ENCODE data around the gene TMEM200B. TPM values are rescaled to one million over a fixed set of nuclear protein-coding genes. Genes with fewer than 3 reads are reported as not detected.
"Not testable (repeated sequence)": the region's sequence is repeated elsewhere in the genome, so short reads cannot be mapped to it uniquely, and the experiment has no call there.

The TMEM200B gene
- total RNA-seq, 2 donors from 2014 or later, result 1.7 to 4.8 TPM

DNA sequence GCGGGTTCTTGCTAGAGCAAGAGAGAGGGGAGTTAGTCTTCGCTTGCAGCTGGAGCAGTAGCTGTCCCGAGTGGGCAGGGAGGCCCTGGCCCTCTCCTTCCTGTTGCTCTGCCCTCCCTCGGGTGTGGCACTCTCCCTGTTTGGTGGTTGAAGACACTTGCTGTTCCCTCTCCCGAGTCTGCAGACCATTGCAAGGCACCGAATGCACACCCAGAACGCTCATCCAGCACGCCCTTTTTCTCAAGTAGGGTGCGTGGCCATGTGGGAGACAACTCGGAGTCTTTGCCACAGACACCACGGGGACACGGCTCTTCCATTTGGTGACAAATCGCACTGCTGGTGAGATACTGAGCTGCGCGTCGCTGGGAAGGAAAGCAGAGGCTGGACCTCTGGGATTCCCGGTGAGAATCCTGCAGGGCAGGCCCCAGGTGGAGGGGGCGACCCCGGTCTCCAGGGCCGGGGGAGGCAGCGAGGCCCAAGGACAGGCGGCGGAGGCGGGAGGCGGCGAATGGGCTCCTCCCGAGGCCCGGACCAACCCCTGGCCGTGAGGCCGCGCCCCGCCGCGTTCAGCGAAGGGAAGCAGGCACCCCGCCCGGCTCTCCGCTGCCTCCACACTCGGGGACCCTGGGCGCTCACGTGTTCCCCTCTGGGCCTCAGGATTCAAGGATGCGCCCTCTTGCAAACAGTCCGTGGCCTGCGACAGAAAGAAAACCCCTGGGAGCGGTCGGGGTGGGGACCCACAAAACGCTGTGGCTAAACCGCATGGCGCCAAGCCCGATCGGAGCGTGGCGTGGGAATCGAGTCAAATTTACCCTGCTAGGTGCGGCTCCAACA is 10.4 kb upstream of the TMEM200B start:
- peaks cover 0 to 7% of the 10 kb centered on the region in 2 donors for H3K4me1 ChIP-seq
- TF ChIP-seq, protein P1, sequence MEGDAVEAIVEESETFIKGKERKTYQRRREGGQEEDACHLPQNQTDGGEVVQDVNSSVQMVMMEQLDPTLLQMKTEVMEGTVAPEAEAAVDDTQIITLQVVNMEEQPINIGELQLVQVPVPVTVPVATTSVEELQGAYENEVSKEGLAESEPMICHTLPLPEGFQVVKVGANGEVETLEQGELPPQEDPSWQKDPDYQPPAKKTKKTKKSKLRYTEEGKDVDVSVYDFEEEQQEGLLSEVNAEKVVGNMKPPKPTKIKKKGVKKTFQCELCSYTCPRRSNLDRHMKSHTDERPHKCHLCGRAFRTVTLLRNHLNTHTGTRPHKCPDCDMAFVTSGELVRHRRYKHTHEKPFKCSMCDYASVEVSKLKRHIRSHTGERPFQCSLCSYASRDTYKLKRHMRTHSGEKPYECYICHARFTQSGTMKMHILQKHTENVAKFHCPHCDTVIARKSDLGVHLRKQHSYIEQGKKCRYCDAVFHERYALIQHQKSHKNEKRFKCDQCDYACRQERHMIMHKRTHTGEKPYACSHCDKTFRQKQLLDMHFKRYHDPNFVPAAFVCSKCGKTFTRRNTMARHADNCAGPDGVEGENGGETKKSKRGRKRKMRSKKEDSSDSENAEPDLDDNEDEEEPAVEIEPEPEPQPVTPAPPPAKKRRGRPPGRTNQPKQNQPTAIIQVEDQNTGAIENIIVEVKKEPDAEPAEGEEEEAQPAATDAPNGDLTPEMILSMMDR (IDR thresholded peaks at IDR 0.05), result no peak
- no peak overlapping the region for H3K27ac ChIP-seq
- H3K36me3 ChIP-seq, result no peaks in the 10 kb centered on the region
- H3K27me3 ChIP-seq, result no peaks in the 10 kb centered on the region
- no peak for DNase-seq (ENCODE audit: low spot score)
- peak overlapping the region in 1 of 2 donors; percentile 4 for H3K4me3 ChIP-seq
- H3K9me3 ChIP-seq, result no peaks in the 10 kb centered on the region

DNA sequence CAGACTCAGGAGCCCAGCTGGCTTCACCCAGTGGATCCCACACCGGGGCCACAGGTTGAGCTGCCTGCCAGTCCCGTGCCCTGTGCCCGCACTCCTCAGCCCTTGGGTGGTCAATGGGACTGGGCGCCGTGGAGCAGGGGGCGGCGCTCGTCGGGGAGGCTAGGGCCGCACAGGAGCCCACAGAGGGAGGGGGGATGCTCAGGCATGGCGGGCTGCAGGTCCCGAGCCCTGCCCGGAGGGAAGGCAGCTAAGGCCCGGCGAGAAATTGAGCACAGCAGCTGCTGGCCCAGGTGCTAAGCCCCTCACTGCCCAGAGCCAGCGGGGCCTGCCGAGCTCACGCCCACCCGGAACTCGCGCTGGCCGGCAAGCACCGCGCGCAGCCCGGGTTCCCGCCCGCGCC is 7.4 kb upstream of the TMEM200B start:
- not testable (repeated sequence) for H3K4me1 ChIP-seq; H3K27ac ChIP-seq; DNase-seq (ENCODE audit: low spot score); H3K27me3 ChIP-seq; H3K9me3 ChIP-seq; H3K4me3 ChIP-seq; H3K36me3 ChIP-seq

GRCh38 chr1:29129916-29130315 is 6.2 kb upstream of the TMEM200B start:
- H3K27me3 ChIP-seq, result no peaks in the 10 kb centered on the region
- no peak overlapping the region for H3K27ac ChIP-seq
- TF ChIP-seq, protein P1 (IDR thresholded peaks at IDR 0.05), result no peak
- no peak overlapping the region for H3K4me3 ChIP-seq
- H3K4me1 ChIP-seq, result peaks cover 0 to 14% of the 10 kb centered on the region in 2 donors
- no peaks in the 10 kb centered on the region for H3K9me3 ChIP-seq
- H3K36me3 ChIP-seq, result no peaks in the 10 kb centered on the region
- DNase-seq (ENCODE audit: low spot score), result no peak

- TF ChIP-seq, protein P1 (IDR thresholded peaks at IDR 0.05), result no peak
- Histone ChIP-seq H3K9me3 (no peaks in the 10 kb centered on the region), H3K27me3 (no peaks in the 10 kb centered on the region), H3K4me1 (peaks cover 0 to 20% of the 10 kb centered on the region in 2 donors), H3K27ac (no peak overlapping the region), H3K36me3 (no peaks in the 10 kb centered on the region), H3K4me3 (no peak overlapping the region)
- DNase-seq (ENCODE audit: low spot score), result no peak
Measured at GRCh38 chr1:29128739-29129138, 5.0 kb upstream of the TMEM200B start.

- no peaks in the 10 kb centered on the region for H3K36me3 ChIP-seq
- H3K27ac ChIP-seq, result no peak overlapping the region
- DNase-seq (ENCODE audit: low spot score), result no peak
- peaks cover 0 to 40% of the 10 kb centered on the region in 2 donors for H3K4me1 ChIP-seq
- TF ChIP-seq, protein P1 (IDR thresholded peaks at IDR 0.05), result no peak
- H3K9me3 ChIP-seq, result no peaks in the 10 kb centered on the region
- peaks cover 0 to 14% of the 10 kb centered on the region in 2 donors for H3K27me3 ChIP-seq
- H3K4me3 ChIP-seq, result no peak overlapping the region
Measured at GRCh38 chr1:29126198-29126597, 2.5 kb upstream of the TMEM200B start.

DNA sequence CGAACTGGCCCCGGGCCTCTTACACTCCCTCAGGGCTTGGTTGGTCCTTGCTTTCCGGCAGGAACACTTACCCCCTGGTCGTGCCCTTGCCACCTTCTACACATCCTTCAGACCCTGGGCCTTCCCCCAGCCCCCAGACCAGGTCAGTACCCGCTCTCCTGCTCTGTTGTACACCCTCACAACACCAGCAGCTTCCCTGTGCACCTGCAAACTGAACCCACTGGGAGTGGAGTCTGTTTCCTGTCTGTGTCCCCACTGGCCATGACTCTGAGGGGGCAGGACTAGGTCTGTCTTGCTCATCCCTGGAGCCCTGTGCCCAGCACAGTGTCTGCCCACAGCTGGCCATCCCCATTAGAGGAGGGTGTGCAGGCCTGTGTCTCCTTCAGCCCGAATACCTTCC is 2.1 kb upstream of the TMEM200B start:
- peaks cover 0 to 41% of the 10 kb centered on the region in 2 donors for H3K4me1 ChIP-seq
- peaks cover 0 to 14% of the 10 kb centered on the region in 2 donors for H3K27me3 ChIP-seq
- H3K4me3 ChIP-seq, result no peak overlapping the region
- peak overlapping the region in 1 of 2 donors; percentile 90 for H3K27ac ChIP-seq
- TF ChIP-seq, protein P1 (IDR thresholded peaks at IDR 0.05), result no peak
- H3K9me3 ChIP-seq, result no peaks in the 10 kb centered on the region
- H3K36me3 ChIP-seq, result no peaks in the 10 kb centered on the region
- DNase-seq (ENCODE audit: low spot score), result no peak

Data from right atrium auricular region (tissue), 2 donors.